Inflammatory macrophage treated with lipopolysaccharide for 1 hour (primary cell): ENCODE data around the gene MDP1.
A peak's percentile ranks its signal among the peaks of the same experiment; 100 is the strongest.

Experiments used
- DNase-seq, 2 donors: peaks; one replicate each; pipeline ENCODE4 v3.0.0-alpha.2; 2020 to 2022

MDP1 gene

GRCh38 chr14:24197056-24197450 is 18.8 kb downstream of the MDP1 start:
- no peak for DNase-seq

- DNase-seq = peak; percentile 21 to 26
Measured at GRCh38 chr14:24196071-24197055, 19.5 kb downstream of the MDP1 start.

- DNase-seq = peak; percentile 75 to 76
Measured at GRCh38 chr14:24195186-24196070, 20.4 kb downstream of the MDP1 start, which contains the start of gene TM9SF1. TSS of gene TM9SF1 (minus strand) at chr14:24195441. CDS start at chr14:24195019, 422 bp downstream.

GRCh38 chr14:24194873-24195185 is 21.0 kb downstream of the MDP1 start:
- no peak for DNase-seq

GRCh38 chr14:24194186-24194872 is 21.5 kb downstream of the MDP1 start:
- DNase-seq = no peak

- no peak for DNase-seq
Measured at GRCh38 chr14:24192933-24193332, 22.9 kb downstream of the MDP1 start.

- no peak for DNase-seq
Measured at GRCh38 chr14:24190416-24190815, 25.4 kb downstream of the MDP1 start.

- no peak for DNase-seq
Measured at GRCh38 chr14:24189460-24189859, 26.4 kb downstream of the MDP1 start.

GRCh38 chr14:24189059-24189375 is 26.8 kb downstream of the MDP1 start:
- DNase-seq = no peak

GRCh38 chr14:24188251-24189058 is 27.4 kb downstream of the MDP1 start, which contains the start of gene IPO4:
TSS of gene IPO4 (minus strand) at chr14:24188816. CDS start at chr14:24188787, 29 bp downstream.
- peak; percentile 92 to 97 for DNase-seq

GRCh38 chr14:24187539-24187915 is 28.3 kb downstream of the MDP1 start:
- no peak for DNase-seq

GRCh38 chr14:24186831-24187538 is 28.9 kb downstream of the MDP1 start:
- DNase-seq = no peak

- DNase-seq = no peak
Measured at GRCh38 chr14:24185741-24186140, 30.1 kb downstream of the MDP1 start.

- DNase-seq = no peak
Measured at GRCh38 chr14:24185026-24185425, 30.8 kb downstream of the MDP1 start.

- DNase-seq = no peak
Measured at GRCh38 chr14:24184104-24184970, 31.5 kb downstream of the MDP1 start.

GRCh38 chr14:24183014-24183481 is 32.8 kb downstream of the MDP1 start:
- no peak for DNase-seq

- DNase-seq = no peak
Measured at GRCh38 chr14:24182110-24182882, 33.6 kb downstream of the MDP1 start.

- DNase-seq = no peak
Measured at GRCh38 chr14:24181371-24182077, 34.3 kb downstream of the MDP1 start.
